Measurements from ENCODE around the gene DIPK1B. TPM values are rescaled to one million over a fixed set of nuclear protein-coding genes. Genes with fewer than 3 reads are reported as not detected.

Gene DIPK1B
- total and polyA plus RNA-seq, 2 experiments from 2014 or later = 162 to 188 TPM

- H3K36me3 ChIP-seq = no peaks in the 10 kb centered on the region
- DNase-seq (ENCODE audit: low read depth in 1 of 2, low spot score in 1 of 2) = no peak
Measured at GRCh38 chr9:136741883-136742571, 29.7 kb downstream of the DIPK1B start.

GRCh38 chr9:136742591-136743391 is 30.4 kb downstream of the DIPK1B start, which contains the start of gene LCN10:
TSS of gene LCN10 (minus strand) at chr9:136742940. CDS start at chr9:136742903, 37 bp downstream.
- H3K27ac ChIP-seq = no peak within 1 kb of the TSS
- H3K4me1 ChIP-seq (ENCODE audit: low read depth) = no peaks in the 10 kb centered on the region
- H3K36me3 ChIP-seq = no peaks in the 10 kb centered on the region
- TF ChIP-seq, protein P1, sequence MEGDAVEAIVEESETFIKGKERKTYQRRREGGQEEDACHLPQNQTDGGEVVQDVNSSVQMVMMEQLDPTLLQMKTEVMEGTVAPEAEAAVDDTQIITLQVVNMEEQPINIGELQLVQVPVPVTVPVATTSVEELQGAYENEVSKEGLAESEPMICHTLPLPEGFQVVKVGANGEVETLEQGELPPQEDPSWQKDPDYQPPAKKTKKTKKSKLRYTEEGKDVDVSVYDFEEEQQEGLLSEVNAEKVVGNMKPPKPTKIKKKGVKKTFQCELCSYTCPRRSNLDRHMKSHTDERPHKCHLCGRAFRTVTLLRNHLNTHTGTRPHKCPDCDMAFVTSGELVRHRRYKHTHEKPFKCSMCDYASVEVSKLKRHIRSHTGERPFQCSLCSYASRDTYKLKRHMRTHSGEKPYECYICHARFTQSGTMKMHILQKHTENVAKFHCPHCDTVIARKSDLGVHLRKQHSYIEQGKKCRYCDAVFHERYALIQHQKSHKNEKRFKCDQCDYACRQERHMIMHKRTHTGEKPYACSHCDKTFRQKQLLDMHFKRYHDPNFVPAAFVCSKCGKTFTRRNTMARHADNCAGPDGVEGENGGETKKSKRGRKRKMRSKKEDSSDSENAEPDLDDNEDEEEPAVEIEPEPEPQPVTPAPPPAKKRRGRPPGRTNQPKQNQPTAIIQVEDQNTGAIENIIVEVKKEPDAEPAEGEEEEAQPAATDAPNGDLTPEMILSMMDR (IDR thresholded peaks at IDR 0.05; ENCODE audit: low read depth, low read length) = peak; percentile 46
- no peaks in the 10 kb centered on the region for H3K27me3 ChIP-seq
- peak in 1 of 2 donors; percentile 76 for DNase-seq (ENCODE audit: low read depth in 1 of 2, low spot score in 1 of 2)
- no peak within 1 kb of the TSS for H3K4me3 ChIP-seq
- no peaks in the 10 kb centered on the region for H3K9me3 ChIP-seq (ENCODE audit: low read depth)

More at GRCh38 chr9:136741883-136742571, 29.7 kb downstream of the DIPK1B start:
- TF ChIP-seq, protein P1 (IDR thresholded peaks at IDR 0.05; ENCODE audit: low read depth, low read length) = no peak
- Histone ChIP-seq H3K4me3 (no peak overlapping the region), H3K27ac (no peak overlapping the region), H3K27me3 (no peaks in the 10 kb centered on the region), H3K9me3 (ENCODE audit: low read depth) (no peaks in the 10 kb centered on the region), H3K4me1 (ENCODE audit: low read depth) (no peaks in the 10 kb centered on the region)

GRCh38 chr9:136743639-136744211 is 31.4 kb downstream of the DIPK1B start:
- Histone ChIP-seq H3K4me3 (no peak overlapping the region), H3K27me3 (no peaks in the 10 kb centered on the region), H3K4me1 (ENCODE audit: low read depth) (no peaks in the 10 kb centered on the region), H3K36me3 (no peaks in the 10 kb centered on the region), H3K27ac (no peak overlapping the region), H3K9me3 (ENCODE audit: low read depth) (no peaks in the 10 kb centered on the region)
- TF ChIP-seq, protein P1 (IDR thresholded peaks at IDR 0.05; ENCODE audit: low read depth, low read length) = no peak
- no peak for DNase-seq (ENCODE audit: low read depth in 1 of 2, low spot score in 1 of 2)

- H3K4me3 ChIP-seq = no peak overlapping the region
- no peak for DNase-seq (ENCODE audit: low read depth in 1 of 2, low spot score in 1 of 2)
- TF ChIP-seq, protein P1 (IDR thresholded peaks at IDR 0.05; ENCODE audit: low read depth, low read length) = no peak
- H3K27me3 ChIP-seq = no peaks in the 10 kb centered on the region
- no peaks in the 10 kb centered on the region for H3K9me3 ChIP-seq (ENCODE audit: low read depth)
- no peaks in the 10 kb centered on the region for H3K36me3 ChIP-seq
- H3K4me1 ChIP-seq (ENCODE audit: low read depth) = no peaks in the 10 kb centered on the region
- no peak overlapping the region for H3K27ac ChIP-seq
Measured at GRCh38 chr9:136744773-136745172, 32.4 kb downstream of the DIPK1B start.

- H3K9me3 ChIP-seq (ENCODE audit: low read depth) = no peaks in the 10 kb centered on the region
- no peak overlapping the region for H3K27ac ChIP-seq
- no peaks in the 10 kb centered on the region for H3K4me1 ChIP-seq (ENCODE audit: low read depth)
- no peak overlapping the region for H3K4me3 ChIP-seq
- H3K27me3 ChIP-seq = no peaks in the 10 kb centered on the region
- H3K36me3 ChIP-seq = no peaks in the 10 kb centered on the region
- DNase-seq (ENCODE audit: low read depth in 1 of 2, low spot score in 1 of 2) = no peak
- TF ChIP-seq, protein P1 (IDR thresholded peaks at IDR 0.05; ENCODE audit: low read depth, low read length) = no peak
Measured at GRCh38 chr9:136745389-136746154, 33.2 kb downstream of the DIPK1B start.
